Neuron (in vitro differentiated cells): ENCODE results near the gene EHBP1L1.
"Not testable (repeated sequence)": the region's sequence is repeated elsewhere in the genome, so short reads cannot be mapped to it uniquely, and the experiment has no call there.

ENCODE experiments used
- H2AFZ ChIP-seq: one replicate; pipeline ENCODE4 v1.6.1; 2013; ENCODE audit warnings: low read depth, mild to moderate bottlenecking, inconsistent platforms, low read length, moderate library complexity
- H3K27me3 ChIP-seq: one replicate; pipeline ENCODE4 v1.6.1; 2013; ENCODE audit warnings: low read length; ENCODE audit not compliant: insufficient read depth
- H3K36me3 ChIP-seq: one replicate; pipeline ENCODE4 v1.6.1; 2013; ENCODE audit warnings: low read length; ENCODE audit not compliant: insufficient read depth
- H3K4me1 ChIP-seq: one replicate; pipeline ENCODE4 v1.6.1; 2013; ENCODE audit warnings: low read length; ENCODE audit not compliant: insufficient read depth
- H3K4me3 ChIP-seq: 2 replicates; pipeline ENCODE4 v1.5.1; 2013; ENCODE audit warnings: mild to moderate bottlenecking, low read length, moderate library complexity
- H3K9me3 ChIP-seq: one replicate; pipeline ENCODE4 v1.6.1; 2013; ENCODE audit warnings: low read length

EHBP1L1 gene

DNA sequence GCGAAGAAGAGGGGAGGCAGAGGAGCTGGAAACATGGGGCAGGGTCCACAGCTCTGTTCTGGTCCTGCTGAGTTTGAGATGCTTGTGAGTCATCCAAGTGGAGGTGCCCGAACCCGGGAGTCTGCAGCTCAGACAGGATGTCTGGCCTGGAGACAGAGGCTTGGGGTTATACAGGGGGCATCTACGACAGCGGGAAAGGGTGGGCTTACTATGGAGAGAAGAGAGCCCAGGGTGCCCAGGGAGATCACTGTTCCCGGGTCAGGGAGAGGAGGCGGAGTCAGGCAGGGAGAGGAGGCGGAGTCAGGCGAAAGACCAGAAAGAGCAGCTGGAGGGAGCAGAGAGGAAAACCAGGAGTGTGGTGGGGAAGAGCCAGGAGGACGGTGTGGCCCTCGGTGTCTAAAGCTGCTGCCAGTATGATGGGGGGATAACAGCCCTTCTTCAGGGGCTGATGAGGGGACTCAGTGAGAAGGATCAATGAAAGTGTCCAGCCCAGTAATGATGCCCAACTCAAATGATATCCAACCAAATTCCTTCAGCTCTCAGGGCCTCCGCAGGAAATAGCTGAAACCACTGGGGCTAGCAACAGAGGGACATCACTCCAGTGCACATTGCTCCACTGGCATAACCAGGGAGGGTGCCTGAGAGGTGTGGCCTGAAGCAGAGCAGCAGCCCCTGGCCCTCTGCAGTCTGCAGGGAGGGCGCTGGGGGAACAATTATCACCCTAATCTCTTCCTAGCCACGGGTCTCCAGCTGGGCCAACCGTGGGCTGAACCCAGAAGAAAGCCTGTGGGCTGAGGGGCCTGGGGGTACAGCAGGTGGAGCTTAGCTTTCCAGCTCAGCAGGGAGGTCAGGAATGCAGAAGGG is 15.1 kb upstream of the EHBP1L1 start:
- no peak overlapping the region for H2AFZ ChIP-seq
- no peaks in the 10 kb centered on the region for H3K27me3 ChIP-seq
- H3K36me3 ChIP-seq: no peaks in the 10 kb centered on the region
- no peak overlapping the region for H3K4me3 ChIP-seq
- no peaks in the 10 kb centered on the region for H3K9me3 ChIP-seq
- peaks cover 38% of the 10 kb centered on the region for H3K4me1 ChIP-seq

DNA sequence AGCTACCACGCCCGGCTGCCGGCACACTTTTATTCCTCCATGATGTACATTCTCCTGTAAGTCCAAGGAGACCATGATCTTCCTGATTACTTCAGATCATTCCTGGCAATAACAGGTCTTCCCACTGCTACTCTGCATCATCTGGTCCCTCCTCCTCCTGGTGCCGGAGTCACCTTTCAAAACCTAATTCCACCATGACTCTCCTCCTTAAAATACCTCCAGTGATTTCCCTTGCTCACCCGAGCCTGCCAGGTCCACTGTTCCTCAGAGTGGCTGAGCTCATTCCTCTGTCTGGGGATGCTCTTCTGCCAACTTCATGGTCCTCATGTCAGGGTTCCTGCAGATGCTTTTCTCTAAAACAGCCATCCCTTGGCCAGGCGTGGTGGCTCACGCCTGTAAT is 13.8 kb upstream of the EHBP1L1 start:
- Histone ChIP-seq H3K4me1 (peaks cover 31% of the 10 kb centered on the region), H3K36me3 (no peaks in the 10 kb centered on the region), H3K27me3 (no peaks in the 10 kb centered on the region), H3K4me3 (no peak overlapping the region), H2AFZ (no peak overlapping the region), H3K9me3 (no peaks in the 10 kb centered on the region)

DNA sequence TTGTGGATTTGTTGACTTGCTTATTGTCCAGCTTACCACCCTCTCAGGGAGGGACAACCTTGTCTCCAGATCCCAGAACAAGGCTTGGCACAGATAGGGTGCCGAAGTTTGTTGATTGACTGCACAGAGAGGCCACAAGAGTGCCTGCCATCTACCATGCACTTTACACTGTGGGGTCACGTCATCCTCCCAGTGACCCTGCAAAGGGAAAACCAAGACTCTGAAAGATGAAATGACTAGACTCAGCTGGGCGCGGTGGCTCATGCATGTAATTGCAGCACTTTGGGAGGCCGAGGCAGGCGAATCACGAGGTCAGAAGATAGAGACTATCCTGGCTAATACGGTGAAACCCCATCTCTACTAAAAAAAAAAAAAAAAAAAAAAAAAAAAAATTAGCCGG is 13.1 kb upstream of the EHBP1L1 start:
- Histone ChIP-seq H3K27me3 (no peaks in the 10 kb centered on the region), H3K36me3 (peaks cover 2% of the 10 kb centered on the region), H3K9me3 (no peaks in the 10 kb centered on the region), H3K4me3 (no peak overlapping the region), H2AFZ (no peak overlapping the region), H3K4me1 (peaks cover 26% of the 10 kb centered on the region)

- Histone ChIP-seq H3K36me3 (peaks cover 2% of the 10 kb centered on the region), H3K27me3 (no peaks in the 10 kb centered on the region), H3K4me1 (peaks cover 26% of the 10 kb centered on the region), H3K9me3 (no peaks in the 10 kb centered on the region), H3K4me3 (no peak overlapping the region), H2AFZ (no peak overlapping the region)
Observed at GRCh38 chr11:65563601-65564000, 12.3 kb upstream of the EHBP1L1 start.

GRCh38 chr11:65564879-65565559 is 10.8 kb upstream of the EHBP1L1 start:
- H3K4me3 ChIP-seq, H3K27me3 ChIP-seq, H3K36me3 ChIP-seq, H3K9me3 ChIP-seq, H2AFZ ChIP-seq: not testable (repeated sequence)
- H3K4me1 ChIP-seq: peaks cover 26% of the 10 kb centered on the region

DNA sequence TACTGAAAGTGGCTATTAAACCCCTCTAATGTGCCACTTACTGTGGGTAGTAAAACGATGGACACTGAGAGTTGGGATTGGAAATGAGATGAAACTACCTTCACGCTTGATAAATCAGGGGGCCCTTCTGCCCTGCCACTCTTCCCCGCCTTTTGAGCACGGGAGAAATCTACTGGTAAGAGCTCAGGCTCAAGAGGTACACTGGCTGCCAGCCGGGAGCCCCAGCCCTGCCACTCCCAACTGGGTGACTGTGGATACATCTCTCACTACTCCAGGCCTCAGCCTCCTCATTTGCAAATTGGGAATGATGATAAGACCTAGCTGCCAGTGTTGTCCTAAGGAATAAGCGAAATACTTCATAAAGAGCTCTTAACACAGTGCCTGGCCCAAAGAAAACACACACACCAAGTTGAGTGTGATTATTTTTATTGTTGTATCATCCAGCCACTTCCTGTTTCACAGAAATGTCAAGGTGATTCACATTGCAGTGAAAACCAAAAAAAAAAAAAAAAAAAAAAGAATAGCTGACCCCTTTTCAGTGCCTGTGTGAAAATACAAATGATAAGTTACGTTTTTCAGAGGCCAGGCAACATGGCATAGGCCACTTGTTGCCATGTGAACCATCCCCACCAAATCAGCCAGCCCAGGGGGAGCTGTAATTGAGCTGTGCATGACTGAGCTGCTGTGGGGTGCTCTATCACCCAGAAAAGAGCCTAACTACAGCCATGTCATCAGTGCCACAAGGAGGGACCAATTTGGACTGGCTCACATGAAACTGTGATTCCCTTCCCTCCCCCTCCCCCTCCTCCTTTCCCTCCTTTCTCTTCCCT is 10.0 kb upstream of the EHBP1L1 start:
- Histone ChIP-seq H3K4me1 (peaks cover 23% of the 10 kb centered on the region), H3K36me3 (peaks cover 2% of the 10 kb centered on the region)

GRCh38 chr11:65569164-65569972 is 6.5 kb upstream of the EHBP1L1 start:
- Histone ChIP-seq H3K27me3 (no peaks in the 10 kb centered on the region), H3K4me3 (peak overlapping the region; percentile 73), H3K36me3 (peaks cover 6% of the 10 kb centered on the region), H3K4me1 (peaks cover 41% of the 10 kb centered on the region), H2AFZ (peak overlapping the region; percentile 27), H3K9me3 (no peaks in the 10 kb centered on the region)

More for the DNA sequence above, 10.0 kb upstream of the EHBP1L1 start:
- no peaks in the 10 kb centered on the region for H3K27me3 ChIP-seq
- H3K9me3 ChIP-seq: no peaks in the 10 kb centered on the region
- no peak overlapping the region for H2AFZ ChIP-seq
- no peak overlapping the region for H3K4me3 ChIP-seq

DNA sequence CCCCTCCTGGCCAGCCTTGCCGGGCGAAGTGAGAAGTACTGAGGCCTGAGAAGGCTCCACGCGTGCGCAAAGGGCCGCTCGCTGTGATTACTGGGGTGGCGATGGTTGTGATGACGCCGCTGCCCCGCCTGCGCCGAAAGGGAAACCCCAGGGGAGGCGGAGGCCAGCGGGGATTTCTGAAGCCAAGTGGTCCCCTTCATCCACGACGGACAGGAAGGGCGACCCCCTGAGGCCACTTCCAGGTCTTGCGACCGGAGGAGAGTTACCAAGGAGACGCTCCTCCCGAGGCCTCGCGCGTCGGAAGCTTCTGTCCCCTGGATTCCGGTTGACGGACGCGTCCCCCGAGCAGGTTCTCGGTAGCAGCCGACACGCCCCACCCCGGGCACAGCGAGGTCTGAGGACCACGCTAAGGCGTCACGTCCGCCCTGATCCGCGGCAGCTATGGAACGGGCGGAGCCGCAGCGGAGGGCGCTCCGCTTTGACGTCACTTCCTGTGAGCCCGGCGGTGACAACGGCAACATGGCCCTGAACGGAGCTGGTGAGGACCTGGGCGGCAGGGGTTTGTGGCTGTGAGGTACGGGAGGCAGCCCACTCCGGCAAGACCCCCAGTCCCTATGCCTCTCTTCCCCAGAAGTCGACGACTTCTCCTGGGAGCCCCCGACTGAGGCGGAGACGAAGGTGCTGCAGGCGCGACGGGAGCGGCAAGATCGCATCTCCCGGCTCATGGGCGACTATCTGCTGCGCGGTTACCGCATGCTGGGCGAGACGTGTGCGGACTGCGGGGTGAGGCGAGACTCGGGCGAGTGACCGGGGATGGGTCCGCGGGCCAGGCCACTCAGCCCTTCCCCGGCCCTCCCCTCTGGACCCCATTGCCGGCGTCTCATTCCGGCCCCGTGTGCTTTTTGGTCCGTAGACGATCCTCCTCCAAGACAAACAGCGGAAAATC is 5.6 kb upstream of the EHBP1L1 start, which contains the start of gene ZNRD2:
TSS of gene ZNRD2 (plus strand) at position 505 of the 946 bp plus-strand sequence. CDS start at position 520, 15 bp downstream.
- Histone ChIP-seq H3K4me1 (peaks cover 44% of the 10 kb centered on the region), H2AFZ (peak within 1 kb of the TSS; percentile 27), H3K9me3 (no peaks in the 10 kb centered on the region), H3K4me3 (peak within 1 kb of the TSS; percentile 73), H3K27me3 (no peaks in the 10 kb centered on the region), H3K36me3 (peaks cover 13% of the 10 kb centered on the region)

DNA sequence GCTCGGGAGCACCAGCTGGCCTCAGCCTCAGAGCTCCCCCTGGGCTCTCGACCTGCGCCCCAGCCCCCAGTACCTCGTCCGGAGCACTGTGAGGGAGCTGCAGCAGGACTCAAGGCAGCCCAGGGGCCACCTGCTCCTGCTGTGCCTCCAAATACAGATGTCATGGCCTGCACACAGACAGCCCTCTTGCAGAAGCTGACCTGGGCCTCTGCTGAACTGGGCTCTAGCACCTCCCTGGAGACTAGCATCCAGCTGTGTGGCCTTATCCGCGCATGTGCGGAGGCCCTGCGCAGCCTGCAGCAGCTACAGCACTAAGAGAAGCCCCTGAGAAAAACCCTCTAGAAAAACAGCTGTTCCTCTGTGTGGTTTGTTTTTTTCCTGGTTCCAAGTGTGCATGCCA is 4.4 kb upstream of the EHBP1L1 start:
- Histone ChIP-seq H3K4me3 (peak overlapping the region; percentile 73), H3K9me3 (no peaks in the 10 kb centered on the region), H2AFZ (no peak overlapping the region), H3K4me1 (peaks cover 44% of the 10 kb centered on the region), H3K27me3 (no peaks in the 10 kb centered on the region), H3K36me3 (peaks cover 13% of the 10 kb centered on the region)

DNA sequence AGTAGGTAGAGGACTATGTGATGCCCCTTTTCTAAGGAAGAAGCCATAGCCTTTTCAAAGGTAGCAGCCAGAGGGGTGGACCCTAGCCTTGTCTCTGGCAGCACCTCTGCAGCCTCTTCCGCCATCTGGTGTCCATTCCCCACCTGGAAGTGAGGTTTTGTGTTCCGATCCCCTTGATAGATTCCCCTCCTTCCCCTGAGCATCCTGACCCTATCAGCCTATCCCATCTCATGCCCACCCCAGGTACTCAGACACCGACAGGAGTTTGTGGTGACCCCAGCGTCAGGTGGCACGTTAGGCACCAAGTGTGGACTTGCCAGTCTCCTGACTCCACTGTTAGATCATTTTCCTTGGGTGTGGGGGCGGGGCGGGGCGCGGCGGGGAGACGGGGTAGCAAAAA is 3.9 kb upstream of the EHBP1L1 start:
- H3K27me3 ChIP-seq: no peaks in the 10 kb centered on the region
- peaks cover 13% of the 10 kb centered on the region for H3K36me3 ChIP-seq
- peaks cover 47% of the 10 kb centered on the region for H3K4me1 ChIP-seq
- H3K4me3 ChIP-seq: peak overlapping the region; percentile 73
- no peaks in the 10 kb centered on the region for H3K9me3 ChIP-seq
- H2AFZ ChIP-seq: no peak overlapping the region

DNA sequence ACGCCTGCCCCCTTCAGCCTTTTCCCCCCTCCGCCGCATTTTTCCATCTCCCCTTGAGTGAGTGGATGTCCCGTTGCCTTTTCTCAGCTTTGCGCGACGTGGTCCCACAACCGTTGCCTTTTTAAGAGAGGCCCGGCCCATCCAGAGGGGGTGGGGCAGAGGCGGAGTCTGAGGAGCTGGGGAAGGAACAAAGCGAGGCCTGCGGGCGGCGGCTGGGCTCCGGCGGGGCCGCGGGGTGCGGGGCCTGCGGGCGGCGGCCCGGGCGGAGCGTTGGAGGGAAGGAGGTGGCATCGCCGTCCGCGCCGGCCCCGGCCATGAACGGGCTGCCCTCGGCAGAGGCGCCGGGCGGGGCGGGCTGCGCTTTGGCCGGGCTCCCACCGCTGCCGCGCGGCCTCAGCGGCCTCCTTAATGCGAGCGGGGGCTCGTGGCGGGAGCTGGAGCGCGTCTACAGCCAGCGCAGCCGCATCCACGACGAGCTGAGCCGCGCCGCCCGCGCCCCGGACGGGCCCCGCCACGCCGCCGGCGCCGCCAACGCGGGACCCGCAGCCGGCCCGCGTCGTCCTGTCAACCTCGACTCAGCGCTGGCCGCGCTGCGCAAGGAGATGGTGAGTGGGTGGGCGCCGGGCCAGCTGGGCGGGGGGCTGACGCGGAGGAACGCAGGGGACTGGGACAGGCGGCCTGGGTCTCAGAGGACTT is 3.3 kb upstream of the EHBP1L1 start, which contains the start of gene FAM89B:
TSS of gene FAM89B (plus strand) at position 183 of the 696 bp plus-strand sequence. CDS start at position 315, 132 bp downstream.
- Histone ChIP-seq H3K9me3 (no peaks in the 10 kb centered on the region), H3K36me3 (peaks cover 13% of the 10 kb centered on the region), H2AFZ (no peak within 1 kb of the TSS), H3K4me3 (peak within 1 kb of the TSS; percentile 73), H3K27me3 (no peaks in the 10 kb centered on the region), H3K4me1 (peaks cover 51% of the 10 kb centered on the region)
